Stimulated activated naive CD8-positive, alpha-beta T cell treated with anti-CD3 and anti-CD28 coated beads, Interleukin-15, Interleukin-2, amounts not matched to agents 100 ng/mL and 50 ng/mL, for 24 hours (primary cell): ENCODE data around the gene FUBP3.
"Not testable (repeated sequence)": the region's sequence is repeated elsewhere in the genome, so short reads cannot be mapped to it uniquely, and the experiment has no call there.

Experiments used
- H3K27ac Mint-ChIP-seq: one replicate; pipeline ENCODE4 v1.8.0; 2021; ENCODE audit warnings: mild to moderate bottlenecking, mixed read lengths
- H3K27me3 Mint-ChIP-seq: one replicate; pipeline ENCODE4 v1.8.0; 2021; ENCODE audit warnings: mixed read lengths
- H3K36me3 Mint-ChIP-seq: one replicate; pipeline ENCODE4 v1.8.0; 2021; ENCODE audit warnings: low read depth, mixed read lengths
- H3K4me1 Mint-ChIP-seq: one replicate; pipeline ENCODE4 v1.8.0; 2021; ENCODE audit warnings: low read depth, mixed read lengths
- H3K4me3 Mint-ChIP-seq: one replicate; pipeline ENCODE4 v1.8.0; 2021; ENCODE audit warnings: mild to moderate bottlenecking, mixed read lengths
- H3K9me3 Mint-ChIP-seq: one replicate; pipeline ENCODE4 v1.8.0; 2021; ENCODE audit warnings: mixed read lengths

The FUBP3 gene

DNA sequence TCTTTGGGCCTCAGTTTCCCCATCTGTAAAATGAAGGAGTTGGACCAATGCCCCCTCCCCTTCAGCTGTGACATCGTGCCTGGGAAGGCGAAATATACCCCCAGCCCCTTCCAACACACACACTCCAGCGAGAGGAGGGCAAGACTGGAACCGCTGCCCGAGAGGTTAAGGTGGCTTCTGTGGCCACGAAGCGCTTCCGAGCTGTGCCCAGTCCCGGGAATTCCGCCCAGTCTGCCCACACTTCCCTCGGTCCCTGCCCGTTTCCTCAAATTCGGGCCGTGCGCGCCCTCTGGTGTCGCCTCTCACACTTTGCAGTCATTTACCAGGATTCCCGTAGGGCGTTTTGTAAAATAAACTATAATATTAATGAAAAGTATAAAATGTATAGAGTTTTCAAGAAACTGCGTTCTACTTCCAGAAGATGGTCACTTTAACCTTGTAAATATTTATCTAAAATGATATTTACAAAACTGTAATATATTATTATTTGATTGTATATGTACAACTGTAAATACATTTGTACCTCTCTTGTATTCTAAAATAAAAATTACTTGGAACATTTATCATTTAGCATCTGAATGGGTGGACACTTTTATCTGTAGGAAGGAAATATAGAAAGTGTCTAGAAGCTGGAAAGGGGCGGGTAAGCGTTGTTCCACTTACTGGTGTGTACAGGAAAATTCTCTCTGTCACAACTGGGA is 103.2 kb downstream of the FUBP3 start:
- Mint-ChIP-seq H3K9me3 (no peaks in the 10 kb centered on the region), H3K27me3 (peaks cover 11% of the 10 kb centered on the region), H3K36me3 (no peaks in the 10 kb centered on the region), H3K4me1 (peaks cover 4% of the 10 kb centered on the region), H3K27ac (peak overlapping the region; percentile 68), H3K4me3 (peak overlapping the region; percentile 81)

- no peak overlapping the region for H3K27ac Mint-ChIP-seq
- H3K27me3 Mint-ChIP-seq: peaks cover 7% of the 10 kb centered on the region
- H3K9me3 Mint-ChIP-seq: no peaks in the 10 kb centered on the region
- H3K4me1 Mint-ChIP-seq: peaks cover 4% of the 10 kb centered on the region
- no peak overlapping the region for H3K4me3 Mint-ChIP-seq
- H3K36me3 Mint-ChIP-seq: no peaks in the 10 kb centered on the region
Observed at GRCh38 chr9:130685104-130685503, 105.7 kb downstream of the FUBP3 start.

GRCh38 chr9:130685945-130686344 is 106.6 kb downstream of the FUBP3 start:
- H3K27me3 Mint-ChIP-seq, H3K9me3 Mint-ChIP-seq, H3K36me3 Mint-ChIP-seq, H3K27ac Mint-ChIP-seq, H3K4me1 Mint-ChIP-seq, H3K4me3 Mint-ChIP-seq: not testable (repeated sequence)

DNA sequence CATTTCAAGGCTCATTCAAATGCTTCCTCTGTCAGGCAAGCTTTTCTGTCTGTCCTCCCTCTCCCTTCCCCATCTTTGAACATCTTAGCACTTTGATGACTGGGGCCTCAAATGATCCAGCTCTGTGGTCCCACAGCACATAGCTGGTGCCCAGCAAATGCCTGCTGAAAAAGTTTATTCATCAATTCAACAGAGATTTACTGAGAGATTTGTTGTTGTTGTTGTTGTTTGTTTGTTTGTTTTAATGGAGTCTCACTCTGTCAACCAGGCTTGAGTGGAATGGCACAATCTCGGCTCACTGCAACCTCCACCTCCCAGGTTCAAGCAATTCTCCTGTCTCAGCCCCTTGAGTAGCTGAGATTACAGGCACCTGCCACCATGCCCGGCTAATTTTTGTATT is 108.2 kb downstream of the FUBP3 start:
- Mint-ChIP-seq H3K27me3 (no peaks in the 10 kb centered on the region), H3K36me3 (no peaks in the 10 kb centered on the region), H3K4me1 (peaks cover 3% of the 10 kb centered on the region), H3K4me3 (no peak overlapping the region), H3K9me3 (no peaks in the 10 kb centered on the region), H3K27ac (no peak overlapping the region)
